A549 (cell line): ENCODE measurements around the gene NAXD. TPM values are rescaled to one million over a fixed set of nuclear protein-coding genes. Genes with fewer than 3 reads are reported as not detected.

Source experiments
- ATAC-seq, 2 experiments: fragments of 200-7000 bp in 1 of 2; fragments of >200 bp in 1 of 2; cut with Nextera tagmentation in 1 of 2; cut with Tn5 transposase in 1 of 2; 3 replicates each; pipeline versions ENCODE4 v1.8.0 to v1.9.1; 2018 to 2020; ENCODE audit warnings: mild to moderate bottlenecking in 1 of 2, moderate library complexity in 1 of 2
- CTCF ChIA-PET: fragments of 300-600 bp; sonication (Branson Sonifier 250); formaldehyde crosslinking; extraction: SDS; loops from one replicate; lab custom pipeline; 2021; ENCODE audit warnings: antibody characterized with exemption, inconsistent platforms; lab: Yijun Ruan, JAX
- POLR2A ChIA-PET: fragments of 350-600 bp; formaldehyde crosslinking; extraction: SDS; loops from one replicate; lab custom pipeline; 2021; ENCODE audit warnings: antibody characterized with exemption, inconsistent platforms; lab: Yijun Ruan, JAX
- DNase-seq, 2 experiments: peaks; one replicate each; pipeline versions ENCODE4 v3.0.0 to v3.0.0-alpha.2; 2011 to 2016; ENCODE audit warnings: low read depth in 1 of 2, low spot score in 1 of 2
- FAIRE-seq: peaks from 2 replicates; lab custom pipeline; 2011; peaks lifted over from hg19 to GRCh38; lab: Jason Lieb, UNC
- H3K27ac ChIP-seq, 2 experiments: fragments of >200 bp; sonication (Bioruptor Twin); formaldehyde crosslinking; 3 replicates each; pipeline ENCODE4 v1.5.1; 2016 to 2017
- H3K4me1 ChIP-seq: fragments of >200 bp; sonication (Bioruptor Twin); formaldehyde crosslinking; 3 replicates; pipeline ENCODE4 v1.6.1; 2016
- H3K4me2 ChIP-seq: fragments of >200 bp; sonication (Bioruptor Twin); formaldehyde crosslinking; 3 replicates; pipeline ENCODE4 v1.6.1; 2016
- H3K4me3 ChIP-seq: fragments of >200 bp; sonication (Bioruptor Twin); formaldehyde crosslinking; 3 replicates; pipeline ENCODE4 v1.5.1; 2016
- H3K9me3 ChIP-seq: fragments of >200 bp; sonication (Bioruptor Twin); formaldehyde crosslinking; 3 replicates; pipeline ENCODE4 v1.6.1; 2016
- CBX8 ChIP-seq: fragments of 200-600 bp; sonication (generic); IDR thresholded peaks from 2 replicates; pipeline ENCODE4 v1.6.1; 2016
- CHD2 ChIP-seq: fragments of 150-350 bp; IDR thresholded peaks from 2 replicates; pipeline ENCODE4 v1.6.1; 2014; ENCODE audit warnings: low read length; ENCODE audit not compliant: partially characterized antibody
- CHD4 ChIP-seq: fragments of 200-600 bp; sonication (generic); IDR thresholded peaks from 2 replicates; pipeline ENCODE4 v1.6.1; 2016; ENCODE audit warnings: antibody characterized with exemption, mild to moderate bottlenecking, borderline replicate concordance
- ELK1 ChIP-seq: fragments of 150-350 bp; IDR thresholded peaks from 2 replicates; pipeline ENCODE4 v1.6.1; 2014; ENCODE audit warnings: low read depth, mild to moderate bottlenecking, low read length
- ESRRA ChIP-seq: fragments of 150-350 bp; IDR thresholded peaks from 2 replicates; pipeline ENCODE4 v1.6.1; 2014; ENCODE audit warnings: mild to moderate bottlenecking, low read length, borderline replicate concordance
- HES2 ChIP-seq: fragments of >200 bp; sonication (Bioruptor Twin); formaldehyde crosslinking; IDR thresholded peaks from 2 replicates; pipeline ENCODE4 v1.6.1; 2016
- HEYL ChIP-seq: fragments of 250-450 bp; sonication (Bioruptor Pico); IDR thresholded peaks from 2 replicates; pipeline ENCODE4 v1.8.0; 2021; ENCODE audit warnings: mild to moderate bottlenecking, moderate library complexity
- HOXA7 ChIP-seq: fragments of 250-450 bp; sonication (Bioruptor Pico); IDR thresholded peaks from 2 replicates; pipeline ENCODE4 v1.5.0; 2020; ENCODE audit warnings: mild to moderate bottlenecking, moderate library complexity
- HOXB13 ChIP-seq: fragments of 250-450 bp; sonication (Bioruptor Pico); IDR thresholded peaks from 2 replicates; pipeline ENCODE4 v1.5.0; 2020; ENCODE audit warnings: low read depth, mild to moderate bottlenecking, moderate library complexity
- JUN ChIP-seq, 2 experiments: fragments of >200 bp; sonication (Bioruptor Twin); formaldehyde crosslinking; IDR thresholded peaks; 2 replicates in 1 of 2; 3 replicates in 1 of 2; pipeline ENCODE4 v1.6.1; 2016 to 2017
- MAFK ChIP-seq: fragments of 450-650 bp; IDR thresholded peaks from 2 replicates; pipeline ENCODE4 v1.6.1; 2014; ENCODE audit not compliant: partially characterized antibody
- NFE2L2 ChIP-seq: fragments of 150-350 bp; conservative IDR thresholded peaks from 2 replicates; pipeline ENCODE4 v1.6.1; 2014; ENCODE audit warnings: low read length
- NPAS2 ChIP-seq: fragments of 250-450 bp; sonication (Bioruptor Pico); IDR thresholded peaks from 2 replicates; pipeline ENCODE4 v1.8.0; 2022; ENCODE audit warnings: mild to moderate bottlenecking, moderate library complexity, borderline replicate concordance
- PBX3 ChIP-seq: IDR thresholded peaks from 2 replicates; pipeline ENCODE4 v1.6.1; 2012
- POLR2AphosphoS2 ChIP-seq: conservative IDR thresholded peaks from 2 replicates; pipeline ENCODE4 v1.6.1; 2012; ENCODE audit warnings: low read length, improper control_type of control experiment, inconsistent platforms
- RAD21 ChIP-seq, 2 experiments: fragments of >200 bp in 1 of 2; sonication (Bioruptor Twin) in 1 of 2; formaldehyde crosslinking in 1 of 2; IDR thresholded peaks in 1 of 2; conservative IDR thresholded peaks in 1 of 2; 2 replicates in 1 of 2; 3 replicates in 1 of 2; pipeline ENCODE4 v1.6.1; 2012 to 2018; ENCODE audit warnings: inconsistent platforms in 1 of 2
- RARB ChIP-seq: fragments of 250-450 bp; sonication (Bioruptor Pico); IDR thresholded peaks from 2 replicates; pipeline ENCODE4 v1.8.0; 2021; ENCODE audit warnings: mild to moderate bottlenecking, moderate library complexity
- TFCP2L1 ChIP-seq: fragments of 250-450 bp; sonication (Bioruptor Pico); IDR thresholded peaks from 2 replicates; pipeline ENCODE4 v1.5.0; 2021; ENCODE audit warnings: mild to moderate bottlenecking
- ZNF302 ChIP-seq: fragments of 250-450 bp; sonication (Bioruptor Pico); IDR thresholded peaks from 2 replicates; pipeline ENCODE4 v1.9.0; 2021; ENCODE audit warnings: inconsistent platforms, mild to moderate bottlenecking, moderate library complexity
- WGBS: methylation state at CpG from one replicate; pipeline ENCODE4 v1.1.6; 2017; ENCODE audit errors: missing lambda C conversion rate; 5-methylcytosine and 5-hydroxymethylcytosine counted together
- polyA plus RNA-seq, 4 experiments: library from polyadenylated mRNA; depleted of rRNA in 3 of 4; stranded (reverse); fragments of >200 nt; fragmentation: RNase III in 1 of 4; extraction: RNeasy Plus Mini Kit Qiagen cat#74134 plus additional on column Dnase treatment in 1 of 4; gene quantifications; 2 replicates in 3 of 4; 3 replicates in 1 of 4; pipeline ENCODE4 v1.2.3, GENCODE V29; 2011 to 2017

The NAXD gene
- polyA plus RNA-seq, 2 of the 4 experiments (the other 2 are of a cell fraction) = 14.2 to 19.0 TPM

GRCh38 chr13:110618780-110619179 is 3.4 kb downstream of the NAXD start:
- Histone ChIP-seq H3K27ac (no peak overlapping the region), H3K9me3 (peaks cover 5% of the 10 kb centered on the region; the same call in 1 of the 3 replicates), H3K4me2 (no peak overlapping the region), H3K4me3 (no peak overlapping the region), H3K4me1 (peaks cover 15% of the 10 kb centered on the region; the same call in 2 of the 3 replicates)
- TF ChIP-seq HOXB13 = no peak
- TF ChIP-seq HES2 = no peak
- TF ChIP-seq RARB (CRISPR knock-in tag) = no peak
- WGBS = 93% methylated on average over 9 of the region's 9 CpGs
- CTCF ChIA-PET = no interaction called here
- FAIRE-seq (no peak), ATAC-seq (no peak), DNase-seq (no peak)
- POLR2A ChIA-PET = no interaction called here

- FAIRE-seq (no peak), DNase-seq (no peak), ATAC-seq (no peak)
- Histone ChIP-seq H3K4me2 (no peak overlapping the region), H3K4me3 (no peak overlapping the region), H3K4me1 (peaks cover 10% of the 10 kb centered on the region; the same call in 2 of the 3 replicates), H3K27ac (no peak overlapping the region), H3K9me3 (no peaks in the 10 kb centered on the region)
- TF ChIP-seq HOXA7 (CRISPR knock-in tag) (no peak), HEYL (CRISPR knock-in tag) (no peak)
- CTCF ChIA-PET = interaction anchor here (0.6 kb wide), 4 partner anchors 260 to 456 kb away, joined by 3 to 4 read pairs (median 3); no protein-coding TSS in a partner anchor
- WGBS = 86% methylated on average over 2 of the region's 2 CpGs
- POLR2A ChIA-PET = no interaction called here
Observed at GRCh38 chr13:110620596-110620995, 5.3 kb downstream of the NAXD start.

GRCh38 chr13:110624766-110625756 is 9.7 kb downstream of the NAXD start:
- no peak for DNase-seq
- FAIRE-seq = no peak
- POLR2A ChIA-PET = no interaction called here
- no peak for TF ChIP-seq RARB (CRISPR knock-in tag)
- TF ChIP-seq TFCP2L1 (CRISPR knock-in tag) = no peak
- TF ChIP-seq ELK1 = no peak
- no peak for TF ChIP-seq RAD21 (conservative IDR thresholded peaks at IDR 0.05 in 1 of 2, IDR thresholded peaks at IDR 0.05 in 1 of 2)
- TF ChIP-seq PBX3 = no peak
- no peak for TF ChIP-seq CBX8
- TF ChIP-seq MAFK = no peak
- no peak for TF ChIP-seq NFE2L2
- TF ChIP-seq, all 56 proteins: peak for 0
- 95% methylated on average over 40 of the region's 41 CpGs for WGBS
- no peak overlapping the region for H3K4me3 ChIP-seq
- ATAC-seq = no peak
- H3K9me3 ChIP-seq = no peaks in the 10 kb centered on the region
- no peaks in the 10 kb centered on the region for H3K4me1 ChIP-seq
- CTCF ChIA-PET = interaction anchor here (0.6 to 1.7 kb wide), 3 partner anchors 14 to 181 kb away, joined by 3 to 5 read pairs (median 3); no protein-coding TSS in a partner anchor
- no peak overlapping the region for H3K27ac ChIP-seq
- no peak overlapping the region for H3K4me2 ChIP-seq

GRCh38 chr13:110625771-110626321 is 10.5 kb downstream of the NAXD start:
- H3K4me1 ChIP-seq = no peaks in the 10 kb centered on the region
- POLR2A ChIA-PET = no interaction called here
- TF ChIP-seq ESRRA (no peak), CHD2 (no peak), NPAS2 (no peak), JUN (IDR thresholded peaks at IDR 0.05) (no peak), POLR2AphosphoS2 (no peak), ZNF302 (CRISPR knock-in tag) (no peak), TFCP2L1 (CRISPR knock-in tag) (no peak), MAFK (no peak), CHD4 (no peak)
- TF ChIP-seq, all 56 proteins: peak for 0
- H3K4me3 ChIP-seq = no peak overlapping the region
- FAIRE-seq (no peak), ATAC-seq (0 out of 6 replicates have a peak, but pooled peaks of 1 of the 2 experiments have one; percentile 13), DNase-seq (no peak)
- CTCF ChIA-PET = interaction anchor here (0.6 kb wide), 1 partner anchor 406 kb away, joined by 3 read pairs; no protein-coding TSS in a partner anchor
- H3K9me3 ChIP-seq = no peaks in the 10 kb centered on the region
- 93% methylated on average over 17 of the region's 19 CpGs for WGBS
- no peak overlapping the region for H3K27ac ChIP-seq
- H3K4me2 ChIP-seq = no peak overlapping the region
